K562 (cell line): ENCODE data around the gene MCCD1. TPM values are rescaled to one million over a fixed set of nuclear protein-coding genes. Genes with fewer than 3 reads are reported as not detected.

ENCODE experiments used
- CREM ChIP-seq: IDR thresholded peaks from 2 replicates; pipeline ENCODE4 v1.6.1; 2014; ENCODE audit warnings: antibody characterized with exemption, low read depth
- CTBP1 ChIP-seq: fragments of 450-650 bp; IDR thresholded peaks from 2 replicates; pipeline ENCODE4 v1.6.1; 2016; ENCODE audit warnings: borderline replicate concordance
- FOXO4 ChIP-seq: fragments of 450-650 bp; formaldehyde crosslinking; IDR thresholded peaks from 2 replicates; pipeline ENCODE4 v1.4.0; 2020; ENCODE audit warnings: mild to moderate bottlenecking, moderate library complexity
- HDAC6 ChIP-seq: IDR thresholded peaks from 2 replicates; pipeline ENCODE4 v1.6.1; 2012; ENCODE audit warnings: low read depth, mild to moderate bottlenecking, control low read depth, inconsistent platforms, low read length, moderate library complexity
- MAZ ChIP-seq, 2 experiments: fragments of 450-650 bp in 1 of 2; sonication (generic) in 1 of 2; formaldehyde crosslinking; IDR thresholded peaks in 1 of 2; conservative IDR thresholded peaks in 1 of 2; 2 replicates each; pipeline versions ENCODE4 v1.4.0 to v1.5.0; 2020; ENCODE audit warnings: mild to moderate bottlenecking in 1 of 2, missing genetic modification reagents in 1 of 2
- MED1 ChIP-seq: sonication (generic); formaldehyde crosslinking; IDR thresholded peaks from 2 replicates; pipeline ENCODE4 v1.8.1; 2023; ENCODE audit warnings: missing genetic modification reagents, borderline replicate concordance
- MNT ChIP-seq, 2 experiments: fragments of 450-650 bp; conservative IDR thresholded peaks; 2 replicates each; pipeline ENCODE4 v1.6.1; 2017; ENCODE audit warnings: mild to moderate bottlenecking in 2 of 2, moderate library complexity in 2 of 2
- RBM17 ChIP-seq: fragments of 200-400 bp; formaldehyde crosslinking; IDR thresholded peaks from 2 replicates; pipeline ENCODE4 v1.6.1; 2017; ENCODE audit warnings: low read depth, mild to moderate bottlenecking, low read length, borderline replicate concordance
- SAFB2 ChIP-seq: fragments of 200-400 bp; formaldehyde crosslinking; IDR thresholded peaks from 2 replicates; pipeline ENCODE4 v1.6.1; 2018; ENCODE audit warnings: borderline replicate concordance, low read length, low read depth, moderate library complexity; ENCODE audit not compliant: severe bottlenecking
- TRIM24 ChIP-seq, 2 experiments: fragments of 450-650 bp; IDR thresholded peaks; 2 replicates each; pipeline ENCODE4 v1.6.1; 2016
- ZNF253 ChIP-seq: fragments of 250-450 bp; sonication (Bioruptor Pico); conservative IDR thresholded peaks from 2 replicates; pipeline ENCODE4 v1.6.1; 2021; ENCODE audit warnings: mild to moderate bottlenecking
- ZNF76 ChIP-seq: fragments of 250-450 bp; sonication (Bioruptor Pico); IDR thresholded peaks from 2 replicates; pipeline ENCODE4 v1.4.0; 2020; ENCODE audit warnings: mild to moderate bottlenecking, moderate library complexity, borderline replicate concordance
- polyA plus RNA-seq, 8 experiments: library from polyadenylated mRNA; depleted of rRNA in 4 of 8; stranded (reverse) in 5 of 8; unstranded in 3 of 8; fragments of >200 nt; fragmentation: Nextera tagmentation in 2 of 8; fragmentation: Illumina TruSeq in 1 of 8; extraction: Ambion mirVana in 2 of 8; extraction: Trizol in 1 of 8; gene quantifications; 2 replicates each; pipeline versions ENCODE4 v1.2.1 to v1.2.3, GENCODE V29; 2011 to 2014; ENCODE audit warnings: inconsistent platforms in 1 of 8, missing spikeins in 1 of 8
- total RNA-seq, 7 experiments: library from RNA; depleted of rRNA in 6 of 7; stranded (reverse); fragments of >200 nt in 6 of 7; fragmentation: Illumina TruSeq in 2 of 7; extraction: Trizol in 2 of 7; gene quantifications; 2 replicates each; pipeline versions ENCODE4 v1.2.1 to v1.2.3, GENCODE V29; 2011 to 2021; ENCODE audit warnings: low replicate concordance in 1 of 7
- TF ChIP-seq, protein P1 (sequence below), 2 experiments: fragments of 450-650 bp; IDR thresholded peaks; 2 replicates each; pipeline ENCODE4 v1.6.1; 2016; ENCODE audit warnings: mild to moderate bottlenecking in 2 of 2, borderline replicate concordance in 1 of 2, low read depth in 1 of 2, moderate library complexity in 1 of 2

The MCCD1 gene
- total and polyA plus RNA-seq, 9 of the 15 experiments (the other 6 are each of a cell fraction or from before 2014, with no cell fraction given): not detected

GRCh38 chr6:31558631-31559500, 30.1 kb downstream of the MCCD1 start (continued):
- TF ChIP-seq, protein P1, sequence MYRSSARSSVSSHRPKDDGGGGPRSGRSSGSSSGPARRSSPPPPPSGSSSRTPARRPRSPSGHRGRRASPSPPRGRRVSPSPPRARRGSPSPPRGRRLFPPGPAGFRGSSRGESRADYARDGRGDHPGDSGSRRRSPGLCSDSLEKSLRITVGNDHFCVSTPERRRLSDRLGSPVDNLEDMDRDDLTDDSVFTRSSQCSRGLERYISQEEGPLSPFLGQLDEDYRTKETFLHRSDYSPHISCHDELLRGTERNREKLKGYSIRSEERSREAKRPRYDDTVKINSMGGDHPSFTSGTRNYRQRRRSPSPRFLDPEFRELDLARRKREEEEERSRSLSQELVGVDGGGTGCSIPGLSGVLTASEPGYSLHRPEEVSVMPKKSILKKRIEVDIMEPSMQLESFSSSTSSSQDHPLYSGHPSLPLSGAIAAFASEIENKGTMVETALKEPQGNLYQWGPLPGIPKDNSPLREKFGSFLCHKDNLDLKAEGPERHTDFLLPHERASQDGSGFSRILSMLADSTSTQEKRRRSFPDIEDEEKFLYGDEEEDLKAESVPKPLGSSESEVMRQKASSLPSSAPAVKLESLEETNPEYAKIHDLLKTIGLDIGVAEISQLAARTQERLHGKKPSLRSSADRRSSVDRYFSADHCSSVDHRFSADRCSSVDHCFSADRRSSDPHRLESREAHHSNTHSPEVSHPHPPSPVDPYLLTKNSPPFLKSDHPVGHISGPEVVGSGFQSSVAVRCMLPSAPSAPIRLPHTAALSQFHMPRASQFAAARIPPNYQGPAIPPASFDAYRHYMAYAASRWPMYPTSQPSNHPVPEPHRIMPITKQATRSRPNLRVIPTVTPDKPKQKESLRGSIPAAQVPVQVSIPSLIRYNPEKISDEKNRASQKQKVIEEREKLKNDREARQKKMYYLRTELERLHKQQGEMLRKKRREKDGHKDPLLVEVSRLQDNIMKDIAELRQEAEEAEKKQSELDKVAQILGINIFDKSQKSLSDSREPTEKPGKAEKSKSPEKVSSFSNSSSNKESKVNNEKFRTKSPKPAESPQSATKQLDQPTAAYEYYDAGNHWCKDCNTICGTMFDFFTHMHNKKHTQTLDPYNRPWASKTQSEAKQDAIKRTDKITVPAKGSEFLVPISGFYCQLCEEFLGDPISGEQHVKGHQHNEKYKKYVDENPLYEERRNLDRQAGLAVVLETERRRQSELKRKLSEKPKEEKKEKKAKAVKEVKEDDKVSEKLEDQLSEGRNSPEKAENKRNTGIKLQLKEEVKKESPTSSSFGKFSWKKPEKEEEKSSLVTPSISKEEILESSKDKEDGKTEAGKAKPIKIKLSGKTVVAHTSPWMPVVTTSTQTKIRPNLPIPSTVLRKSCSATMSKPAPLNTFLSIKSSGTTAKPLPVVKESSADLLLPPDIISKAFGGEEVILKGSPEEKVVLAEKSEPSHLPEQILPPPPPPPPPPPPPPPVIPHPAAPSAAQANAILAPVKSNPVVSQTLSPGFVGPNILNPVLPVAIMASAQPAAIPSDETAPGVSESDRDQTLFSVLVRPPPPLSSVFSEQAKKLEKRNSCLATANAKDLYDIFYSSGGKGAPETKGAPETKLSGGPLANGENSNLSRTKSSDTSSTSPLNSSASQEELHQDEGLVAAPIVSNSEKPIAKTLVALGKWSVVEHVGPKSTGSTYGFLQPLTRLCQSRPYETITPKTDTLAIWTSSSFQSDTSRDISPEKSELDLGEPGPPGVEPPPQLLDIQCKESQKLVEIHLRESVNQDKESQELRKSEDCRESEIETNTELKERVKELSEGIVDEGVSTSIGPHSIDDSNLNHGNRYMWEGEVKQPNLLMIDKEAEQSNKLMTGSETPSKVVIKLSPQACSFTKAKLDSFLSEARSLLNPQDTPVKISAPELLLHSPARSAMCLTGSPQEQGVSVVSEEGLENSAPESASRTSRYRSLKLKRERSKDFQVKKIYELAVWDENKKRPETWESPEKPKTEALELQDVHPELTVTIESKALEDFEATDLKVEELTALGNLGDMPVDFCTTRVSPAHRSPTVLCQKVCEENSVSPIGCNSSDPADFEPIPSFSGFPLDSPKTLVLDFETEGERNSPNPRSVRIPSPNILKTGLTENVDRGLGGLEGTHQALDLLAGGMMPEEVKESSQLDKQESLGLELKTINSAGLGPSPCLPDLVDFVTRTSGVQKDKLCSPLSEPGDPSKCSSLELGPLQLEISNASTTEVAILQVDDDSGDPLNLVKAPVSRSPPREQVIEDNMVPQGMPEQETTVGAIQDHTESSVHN (IDR thresholded peaks at IDR 0.05; ENCODE audit: borderline replicate concordance in 1 of 2, low read depth in 1 of 2): peak in 1 of 2 experiments; percentile 23; a peak in 2 of 4 replicates
- peak; percentile 67 to 73; a peak in 2 of 4 replicates for TF ChIP-seq MAZ (CRISPR knock-in tag; conservative IDR thresholded peaks at IDR 0.05 in 1 of 2, IDR thresholded peaks at IDR 0.05 in 1 of 2)
- TF ChIP-seq TRIM24 (IDR thresholded peaks at IDR 0.05): peak in 1 of 2 experiments; percentile 31; a peak in 2 of 4 replicates
- no peak for TF ChIP-seq RBM17
- TF ChIP-seq ZNF76: 0 out of 2 replicates have a peak, but pooled peaks have one; percentile 19
- TF ChIP-seq CREM: peak; percentile 52
- no peak for TF ChIP-seq SAFB2
- no peak for TF ChIP-seq MED1 (CRISPR knock-in tag)
- TF ChIP-seq FOXO4 (CRISPR knock-in tag): no peak
- TF ChIP-seq ZNF253 (CRISPR knock-in tag): no peak
- peak in 1 of 2 experiments; percentile 32; a peak in 1 of 4 replicates for TF ChIP-seq MNT (conservative IDR thresholded peaks at IDR 0.05)
- no peak for TF ChIP-seq HDAC6
- peak; percentile 46; the same call in 1 of the 2 replicates for TF ChIP-seq CTBP1
